SU-DHL-6 (cell line): ENCODE data around the gene PHLDB2.

Source experiments
- EZH2phosphoT487 ChIP-seq: fragments of 200-600 bp; sonication (generic), shearing (Covaris generic); conservative IDR thresholded peaks from 2 replicates; pipeline ENCODE4 v1.6.1; 2018; ENCODE audit warnings: mild to moderate bottlenecking, antibody characterized with exemption, low read length, moderate library complexity, mixed read lengths
- TF ChIP-seq, protein P1 (sequence below): fragments of 200-600 bp; sonication (generic); IDR thresholded peaks from one replicate; pipeline ENCODE4 v1.5.1; 2017; ENCODE audit warnings: antibody characterized with exemption, mild to moderate bottlenecking, low read length, moderate library complexity; ENCODE audit not compliant: insufficient read depth, poor library complexity, severe bottlenecking

DNA sequence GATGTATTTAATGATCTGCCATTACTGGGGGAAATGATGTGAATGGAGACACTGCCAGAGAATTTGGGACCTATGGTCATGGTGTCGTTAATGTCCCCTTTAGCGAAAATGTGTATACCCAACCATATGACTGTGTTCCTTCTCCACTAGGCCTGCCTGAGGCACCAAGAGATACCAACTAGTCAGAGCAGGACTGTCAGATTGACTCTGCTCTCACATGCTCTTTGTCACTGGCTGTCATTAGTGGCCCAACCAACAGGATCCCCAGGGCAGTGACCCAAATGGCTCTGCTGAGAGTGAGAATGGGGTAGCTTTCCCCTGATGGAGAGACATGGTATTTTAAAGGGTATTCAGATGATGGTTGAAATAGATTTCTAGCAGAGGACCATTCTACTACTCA, 142.5 kb downstream of the PHLDB2 start:
- TF ChIP-seq, protein P1, sequence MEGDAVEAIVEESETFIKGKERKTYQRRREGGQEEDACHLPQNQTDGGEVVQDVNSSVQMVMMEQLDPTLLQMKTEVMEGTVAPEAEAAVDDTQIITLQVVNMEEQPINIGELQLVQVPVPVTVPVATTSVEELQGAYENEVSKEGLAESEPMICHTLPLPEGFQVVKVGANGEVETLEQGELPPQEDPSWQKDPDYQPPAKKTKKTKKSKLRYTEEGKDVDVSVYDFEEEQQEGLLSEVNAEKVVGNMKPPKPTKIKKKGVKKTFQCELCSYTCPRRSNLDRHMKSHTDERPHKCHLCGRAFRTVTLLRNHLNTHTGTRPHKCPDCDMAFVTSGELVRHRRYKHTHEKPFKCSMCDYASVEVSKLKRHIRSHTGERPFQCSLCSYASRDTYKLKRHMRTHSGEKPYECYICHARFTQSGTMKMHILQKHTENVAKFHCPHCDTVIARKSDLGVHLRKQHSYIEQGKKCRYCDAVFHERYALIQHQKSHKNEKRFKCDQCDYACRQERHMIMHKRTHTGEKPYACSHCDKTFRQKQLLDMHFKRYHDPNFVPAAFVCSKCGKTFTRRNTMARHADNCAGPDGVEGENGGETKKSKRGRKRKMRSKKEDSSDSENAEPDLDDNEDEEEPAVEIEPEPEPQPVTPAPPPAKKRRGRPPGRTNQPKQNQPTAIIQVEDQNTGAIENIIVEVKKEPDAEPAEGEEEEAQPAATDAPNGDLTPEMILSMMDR = no peak
- no peak for TF ChIP-seq EZH2phosphoT487
